Measurements from ENCODE around the gene ADD2.

GRCh38 chr2:70683455-70683854 lies 84.5 kb downstream of the ADD2 start:
- TF ChIP-seq CTCF (IDR thresholded peaks at IDR 0.05): no peak
- TF ChIP-seq POLR2A (IDR thresholded peaks at IDR 0.05): no peak
